ENCODE data around the gene CFAP77. TPM values are rescaled to one million over a fixed set of nuclear protein-coding genes. Genes with fewer than 3 reads are reported as not detected.

CFAP77 gene
- total and polyA plus RNA-seq, 2 of the 13 experiments (the other 11 are each of a cell fraction or from before 2014, with no cell fraction given): not detected

DNA sequence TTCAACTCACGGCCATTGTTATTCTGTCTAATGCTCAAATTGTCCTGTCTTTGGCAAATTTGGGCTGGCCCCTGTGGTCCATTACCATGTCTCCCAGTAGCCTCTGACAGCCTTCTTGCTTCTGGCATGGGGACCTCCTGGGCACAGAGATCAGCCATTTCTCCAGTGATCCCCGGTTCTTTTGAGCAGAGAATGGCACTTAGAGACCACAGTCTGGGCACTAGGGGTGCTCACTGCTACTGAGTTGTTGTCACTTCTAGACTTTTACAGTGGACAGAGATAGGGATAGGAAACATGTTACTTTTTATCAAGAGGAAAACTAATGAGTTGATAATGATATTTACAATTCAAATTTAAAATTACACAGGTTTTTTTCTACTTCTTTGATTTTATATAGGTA, 124.8 kb downstream of the CFAP77 start:
- Histone ChIP-seq H3K79me2 (ENCODE audit: insufficient read depth, low read length) (no peaks in the 10 kb centered on the region), H3K36me3 (replicated peaks in 1 of 2; ENCODE audit: control insufficient read depth in 1 of 2, insufficient read depth in 2 of 2, low read length in 2 of 2) (no peaks in the 10 kb centered on the region), H3K9ac (ENCODE audit: insufficient read depth, low read depth, low read length) (no peak overlapping the region), H3K4me1 (ENCODE audit: insufficient read depth, low read length) (0 out of 2 replicates have a peak, but pooled peaks cover 4% of the 10 kb centered on the region), H3K9me3 (ENCODE audit: low read length) (peaks cover 6% of the 10 kb centered on the region), H4K20me1 (ENCODE audit: insufficient read depth, low read length) (no peaks in the 10 kb centered on the region), H3K27me3 (ENCODE audit: control insufficient read depth in 1 of 2, insufficient read depth in 2 of 2, low read length in 2 of 2) (peaks cover 5 to 37% of the 10 kb centered on the region in 2 experiments; a peak in 3 of 5 replicates), H3K27ac (ENCODE audit: extremely low read length, insufficient read depth, low read length) (no peak overlapping the region), H3K4me2 (ENCODE audit: low read depth, low read length) (no peak overlapping the region), H3K4me3 (replicated peaks in 1 of 3; ENCODE audit: insufficient read depth in 1 of 3, low read depth in 2 of 3, low read length in 3 of 3) (no peak overlapping the region), H2AFZ (ENCODE audit: low read length) (no peak overlapping the region)
- BruUV-seq (replicated peaks): no TSS peak
- ATAC-seq: no peak
- TF ChIP-seq KLF11 (CRISPR knock-in tag; IDR thresholded peaks at IDR 0.05) (no peak), ZNF605 (CRISPR knock-in tag; IDR thresholded peaks at IDR 0.05) (peak; percentile 97)
- FAIRE-seq: no peak
- intact Hi-C loops (cut with micrococcal nuclease; ENCODE audit: unreplicated experiment) (no loop called here), in situ Hi-C loops (cut with HindIII; ENCODE audit: extremely low pct_ligation_motif_present, low pct_unique_long_range_greater_than_20kb) (no loop called here)
- ChIA-PET CTCF (ENCODE audit: low intra/inter-chr PET ratio, low total read pairs) (no interaction called here), POLR2A (no interaction called here)
- no peak for DNase-seq (ENCODE audit: low spot score)
- WGBS (ENCODE audit: low lambda C conversion rate): 27% methylated on average over 2 of the region's 2 CpGs

DNA sequence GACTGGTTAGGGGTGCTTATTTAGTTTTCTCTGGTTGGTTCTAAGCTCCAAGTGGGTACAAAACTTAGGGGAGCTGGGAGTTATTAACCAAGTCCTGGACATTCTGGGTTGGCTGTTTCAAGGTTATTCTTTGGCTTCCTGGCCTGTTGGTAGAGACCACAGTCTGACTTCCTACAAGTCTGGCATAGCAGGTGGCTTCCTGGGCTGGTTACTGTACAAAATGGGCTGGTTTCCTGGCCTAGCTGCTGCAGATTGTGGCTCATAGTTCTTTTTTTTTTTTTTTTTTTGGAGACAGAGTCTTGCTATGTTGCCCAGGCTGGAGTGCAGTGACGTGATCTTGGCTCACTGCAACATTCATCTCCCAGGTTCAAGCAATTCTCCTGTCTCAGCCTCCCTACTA, 126.1 kb downstream of the CFAP77 start:
- TF ChIP-seq DNMT3B (CRISPR knock-in tag; conservative IDR thresholded peaks at IDR 0.05) (no peak), IRX3 (CRISPR knock-in tag; IDR thresholded peaks at IDR 0.05; ENCODE audit: borderline replicate concordance, low read depth) (no peak), YEATS4 (CRISPR knock-in tag; IDR thresholded peaks at IDR 0.05; ENCODE audit: borderline replicate concordance) (no peak), ZBTB39 (CRISPR knock-in tag; IDR thresholded peaks at IDR 0.05) (no peak), ZNF280B (CRISPR knock-in tag; IDR thresholded peaks at IDR 0.05; ENCODE audit: borderline replicate concordance) (no peak)
- TF ChIP-seq, protein P1, sequence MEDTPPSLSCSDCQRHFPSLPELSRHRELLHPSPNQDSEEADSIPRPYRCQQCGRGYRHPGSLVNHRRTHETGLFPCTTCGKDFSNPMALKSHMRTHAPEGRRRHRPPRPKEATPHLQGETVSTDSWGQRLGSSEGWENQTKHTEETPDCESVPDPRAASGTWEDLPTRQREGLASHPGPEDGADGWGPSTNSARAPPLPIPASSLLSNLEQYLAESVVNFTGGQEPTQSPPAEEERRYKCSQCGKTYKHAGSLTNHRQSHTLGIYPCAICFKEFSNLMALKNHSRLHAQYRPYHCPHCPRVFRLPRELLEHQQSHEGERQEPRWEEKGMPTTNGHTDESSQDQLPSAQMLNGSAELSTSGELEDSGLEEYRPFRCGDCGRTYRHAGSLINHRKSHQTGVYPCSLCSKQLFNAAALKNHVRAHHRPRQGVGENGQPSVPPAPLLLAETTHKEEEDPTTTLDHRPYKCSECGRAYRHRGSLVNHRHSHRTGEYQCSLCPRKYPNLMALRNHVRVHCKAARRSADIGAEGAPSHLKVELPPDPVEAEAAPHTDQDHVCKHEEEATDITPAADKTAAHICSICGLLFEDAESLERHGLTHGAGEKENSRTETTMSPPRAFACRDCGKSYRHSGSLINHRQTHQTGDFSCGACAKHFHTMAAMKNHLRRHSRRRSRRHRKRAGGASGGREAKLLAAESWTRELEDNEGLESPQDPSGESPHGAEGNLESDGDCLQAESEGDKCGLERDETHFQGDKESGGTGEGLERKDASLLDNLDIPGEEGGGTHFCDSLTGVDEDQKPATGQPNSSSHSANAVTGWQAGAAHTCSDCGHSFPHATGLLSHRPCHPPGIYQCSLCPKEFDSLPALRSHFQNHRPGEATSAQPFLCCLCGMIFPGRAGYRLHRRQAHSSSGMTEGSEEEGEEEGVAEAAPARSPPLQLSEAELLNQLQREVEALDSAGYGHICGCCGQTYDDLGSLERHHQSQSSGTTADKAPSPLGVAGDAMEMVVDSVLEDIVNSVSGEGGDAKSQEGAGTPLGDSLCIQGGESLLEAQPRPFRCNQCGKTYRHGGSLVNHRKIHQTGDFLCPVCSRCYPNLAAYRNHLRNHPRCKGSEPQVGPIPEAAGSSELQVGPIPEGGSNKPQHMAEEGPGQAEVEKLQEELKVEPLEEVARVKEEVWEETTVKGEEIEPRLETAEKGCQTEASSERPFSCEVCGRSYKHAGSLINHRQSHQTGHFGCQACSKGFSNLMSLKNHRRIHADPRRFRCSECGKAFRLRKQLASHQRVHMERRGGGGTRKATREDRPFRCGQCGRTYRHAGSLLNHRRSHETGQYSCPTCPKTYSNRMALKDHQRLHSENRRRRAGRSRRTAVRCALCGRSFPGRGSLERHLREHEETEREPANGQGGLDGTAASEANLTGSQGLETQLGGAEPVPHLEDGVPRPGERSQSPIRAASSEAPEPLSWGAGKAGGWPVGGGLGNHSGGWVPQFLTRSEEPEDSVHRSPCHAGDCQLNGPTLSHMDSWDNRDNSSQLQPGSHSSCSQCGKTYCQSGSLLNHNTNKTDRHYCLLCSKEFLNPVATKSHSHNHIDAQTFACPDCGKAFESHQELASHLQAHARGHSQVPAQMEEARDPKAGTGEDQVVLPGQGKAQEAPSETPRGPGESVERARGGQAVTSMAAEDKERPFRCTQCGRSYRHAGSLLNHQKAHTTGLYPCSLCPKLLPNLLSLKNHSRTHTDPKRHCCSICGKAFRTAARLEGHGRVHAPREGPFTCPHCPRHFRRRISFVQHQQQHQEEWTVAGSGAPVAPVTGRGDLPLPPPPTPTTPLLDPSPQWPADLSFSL (CRISPR knock-in tag; IDR thresholded peaks at IDR 0.05): no peak
- ChIA-PET POLR2A (interaction anchor here (0.7 kb wide), 1 partner anchor 52 kb away, joined by 3 read pairs; no protein-coding TSS in a partner anchor), CTCF (ENCODE audit: low intra/inter-chr PET ratio, low total read pairs) (no interaction called here)
- WGBS (ENCODE audit: low lambda C conversion rate): 0% methylated on average over 1 of the region's 1 CpG
- Histone ChIP-seq H3K9me3 (ENCODE audit: low read length) (peaks cover 6% of the 10 kb centered on the region), H3K4me1 (ENCODE audit: insufficient read depth, low read length) (0 out of 2 replicates have a peak, but pooled peaks cover 4% of the 10 kb centered on the region), H3K36me3 (replicated peaks in 1 of 2; ENCODE audit: control insufficient read depth in 1 of 2, insufficient read depth in 2 of 2, low read length in 2 of 2) (no peaks in the 10 kb centered on the region), H3K27me3 (ENCODE audit: control insufficient read depth in 1 of 2, insufficient read depth in 2 of 2, low read length in 2 of 2) (peaks cover 5 to 43% of the 10 kb centered on the region in 2 experiments; a peak in 3 of 5 replicates), H3K4me3 (replicated peaks in 1 of 3; ENCODE audit: insufficient read depth in 1 of 3, low read depth in 2 of 3, low read length in 3 of 3) (no peak overlapping the region), H2AFZ (ENCODE audit: low read length) (no peak overlapping the region), H3K79me2 (ENCODE audit: insufficient read depth, low read length) (no peaks in the 10 kb centered on the region), H3K27ac (ENCODE audit: extremely low read length, insufficient read depth, low read length) (no peak overlapping the region), H4K20me1 (ENCODE audit: insufficient read depth, low read length) (no peaks in the 10 kb centered on the region), H3K4me2 (ENCODE audit: low read depth, low read length) (no peak overlapping the region), H3K9ac (ENCODE audit: insufficient read depth, low read depth, low read length) (no peak overlapping the region)
- no peak for DNase-seq (ENCODE audit: low spot score)
- intact Hi-C loops (cut with micrococcal nuclease; ENCODE audit: unreplicated experiment): no loop called here
- no peak for ATAC-seq
- BruUV-seq (replicated peaks): no TSS peak
- in situ Hi-C loops (cut with HindIII; ENCODE audit: extremely low pct_ligation_motif_present, low pct_unique_long_range_greater_than_20kb): no loop called here
- FAIRE-seq: no peak
